NOMO-1 treated with dmso at 0.1 percent for 144 hours (cell line): ENCODE measurements around the gene SUOX.
"Not testable (repeated sequence)": the region's sequence is repeated elsewhere in the genome, so short reads cannot be mapped to it uniquely, and the experiment has no call there.

ENCODE experiments used
- DNase-seq: peaks from one replicate; lab custom pipeline; 2025; ENCODE audit not compliant: unreplicated experiment; lab: John Stamatoyannopoulos, UW

Gene SUOX

GRCh38 chr12:55982319-55982936, 14.6 kb upstream of the SUOX start:
- no peak for DNase-seq

DNA sequence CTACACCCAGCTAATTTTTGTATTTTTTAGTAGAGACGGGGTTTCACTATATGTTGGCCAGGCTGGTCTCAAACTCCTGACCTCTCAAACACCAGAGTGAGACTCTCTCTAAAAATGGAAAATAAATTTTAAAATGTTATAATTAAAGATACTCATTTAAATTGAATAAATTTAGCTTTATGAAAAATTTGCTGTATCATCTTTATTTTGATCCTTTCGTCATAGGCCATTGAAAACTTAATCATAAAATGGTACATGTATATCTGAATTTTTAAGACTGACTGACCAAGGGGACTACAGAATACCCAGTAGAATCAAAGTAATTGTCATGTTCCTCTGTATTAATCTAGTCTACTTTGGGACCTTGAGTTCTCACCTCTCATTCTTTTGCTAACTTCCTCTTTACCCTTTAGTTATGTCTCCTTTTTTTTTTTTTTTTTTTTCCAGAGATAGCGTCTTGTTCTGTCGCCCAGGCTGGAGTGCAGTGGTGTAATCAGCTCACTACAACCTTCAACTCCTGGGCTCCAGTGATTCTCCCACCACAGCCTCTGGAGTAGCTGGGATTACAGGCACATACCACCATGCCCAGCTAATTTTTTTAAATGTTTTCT, 13.7 kb upstream of the SUOX start:
- no peak for DNase-seq

DNA sequence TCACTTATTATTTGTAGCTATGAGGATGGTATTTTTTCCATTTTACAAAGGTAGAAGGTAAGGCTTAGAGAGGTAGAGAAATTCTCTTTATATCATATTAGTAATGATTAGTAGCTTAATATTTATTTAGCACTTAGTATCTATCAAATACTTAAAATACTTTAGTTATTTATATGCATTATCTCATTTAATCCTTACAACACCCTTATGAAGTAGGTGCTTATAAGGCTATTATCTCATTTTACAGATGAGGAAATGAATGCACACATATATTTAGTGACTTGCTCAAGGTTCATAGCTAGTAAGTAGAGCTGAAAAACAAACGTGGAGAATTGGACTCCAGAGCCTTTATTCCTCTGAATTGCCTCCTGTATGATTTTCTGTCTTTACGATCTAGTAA, 12.2 kb upstream of the SUOX start:
- DNase-seq, result no peak

DNA sequence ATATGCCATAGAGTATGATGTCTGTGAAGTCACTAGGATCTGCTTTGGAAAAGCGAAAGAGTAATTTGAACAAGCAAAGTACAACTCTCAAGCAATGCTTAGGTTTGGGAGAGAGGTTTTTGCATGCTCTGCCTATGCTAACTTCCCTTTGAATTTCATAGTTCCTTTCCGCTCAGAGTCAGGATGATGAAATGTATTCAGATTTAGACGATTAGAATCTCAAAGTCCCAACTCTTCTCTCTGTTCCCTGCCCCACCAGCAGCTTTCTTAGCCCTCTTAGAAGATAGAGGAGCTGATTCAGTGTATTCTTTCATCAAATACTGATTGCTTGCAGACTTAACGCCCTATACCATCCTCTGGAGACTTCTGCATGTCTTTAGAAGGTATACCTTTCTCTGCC, 11.7 kb upstream of the SUOX start:
- no peak for DNase-seq

- not testable (repeated sequence) for DNase-seq
Measured at GRCh38 chr12:55985976-55986375, 11.1 kb upstream of the SUOX start.

DNA sequence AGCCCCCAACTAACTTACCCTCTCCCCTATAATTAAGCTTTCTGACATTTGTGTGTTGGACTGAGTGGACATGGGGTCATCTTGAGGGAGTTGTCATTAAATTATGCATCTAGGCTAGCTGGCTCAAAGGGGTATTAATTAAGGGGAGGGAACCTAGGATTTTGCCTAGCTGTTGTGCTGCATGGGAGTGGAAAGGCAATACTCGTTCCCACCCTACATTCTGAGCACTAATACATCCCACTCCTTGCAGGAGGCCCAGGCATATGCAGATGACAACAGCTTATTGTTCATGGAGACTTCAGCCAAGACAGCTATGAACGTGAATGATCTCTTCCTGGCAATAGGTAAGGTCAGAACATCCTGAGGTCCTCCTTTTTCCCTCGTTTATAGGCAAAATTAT, 6.0 kb upstream of the SUOX start:
- no peak for DNase-seq

- no peak for DNase-seq
Measured at GRCh38 chr12:55993230-55993853, 3.7 kb upstream of the SUOX start.

GRCh38 chr12:55995366-55995765, 1.7 kb upstream of the SUOX start:
- no peak for DNase-seq

DNA sequence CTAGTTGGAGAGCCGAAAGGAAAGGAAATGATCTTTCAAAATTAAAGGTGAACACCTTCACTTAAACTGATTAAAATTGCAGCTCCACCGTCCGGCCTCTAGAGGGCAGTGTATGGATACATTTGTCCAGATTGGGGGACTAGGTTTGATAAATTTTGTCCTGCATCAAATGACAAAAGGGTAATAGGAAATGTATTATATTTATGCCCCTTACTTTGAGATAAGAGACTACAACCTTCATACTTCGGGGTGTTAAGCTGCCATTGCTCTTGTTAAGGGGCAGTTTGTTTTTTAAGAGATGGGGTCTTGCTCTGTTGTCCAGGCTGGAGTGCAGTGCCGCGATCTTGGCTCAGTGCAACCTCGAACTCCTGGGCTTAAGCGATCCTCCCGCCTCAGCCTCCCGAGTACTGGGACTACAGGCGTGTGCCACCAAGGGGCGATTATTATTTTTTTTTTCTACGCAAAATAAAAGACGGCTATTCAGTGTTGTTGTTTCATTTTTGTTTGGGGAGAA, 818 bp upstream of the SUOX start:
- DNase-seq, result peak; percentile 21

DNA sequence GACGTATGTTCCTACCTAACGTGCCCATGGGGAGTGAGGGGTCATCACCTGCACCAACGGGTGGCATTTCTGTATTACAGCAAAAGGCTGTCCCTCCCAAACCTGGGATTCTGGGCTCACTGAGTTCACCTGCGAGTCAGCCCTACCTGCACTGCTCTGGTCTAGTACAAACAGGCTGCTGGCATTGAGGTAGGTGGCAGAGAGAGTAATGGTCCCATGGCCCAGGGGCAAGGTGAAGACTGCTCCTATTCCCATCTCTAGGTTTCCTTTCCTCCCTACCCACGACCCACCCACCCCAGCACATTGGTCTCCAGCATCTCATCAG, 421 bp downstream of the SUOX start:
- no peak for DNase-seq

- DNase-seq, result not testable (repeated sequence)
Measured at GRCh38 chr12:55999522-55999921, 2.4 kb downstream of the SUOX start.

DNA sequence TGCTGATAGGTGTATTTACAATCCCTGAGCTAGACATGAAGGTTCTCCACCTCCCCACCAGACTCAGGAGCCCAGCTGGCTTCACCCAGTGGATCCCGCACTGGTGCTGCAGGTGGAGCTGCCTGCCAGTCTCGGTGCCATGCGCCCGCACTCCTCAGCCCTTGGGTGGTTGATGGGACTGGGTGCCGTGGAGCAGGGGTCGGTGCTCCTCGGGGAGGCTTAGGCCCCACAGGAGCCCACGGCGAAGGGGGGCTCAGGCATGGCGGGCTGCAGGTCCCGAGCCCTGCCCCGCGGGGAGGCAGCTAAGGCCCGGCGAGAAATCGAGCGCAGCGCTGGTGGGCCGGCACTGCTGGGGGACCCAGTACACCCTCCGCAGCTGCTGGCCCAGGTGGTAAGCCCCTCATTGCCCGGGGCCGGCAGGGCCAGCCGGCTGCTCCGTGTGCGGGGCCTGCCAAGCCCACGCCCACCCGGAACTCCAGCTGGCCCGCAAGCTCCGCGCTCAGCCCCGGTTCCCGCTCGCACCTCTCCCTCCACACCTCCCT, 3.0 kb downstream of the SUOX start:
- DNase-seq, result not testable (repeated sequence)

GRCh38 chr12:56001487-56002100, 4.5 kb downstream of the SUOX start:
- DNase-seq, result no peak

- not testable (repeated sequence) for DNase-seq
Measured at GRCh38 chr12:56003376-56003775, 6.3 kb downstream of the SUOX start.

GRCh38 chr12:56004211-56004610, 7.1 kb downstream of the SUOX start:
- no peak for DNase-seq

- no peak for DNase-seq
Measured at GRCh38 chr12:56007564-56008559, 10.8 kb downstream of the SUOX start.

DNA sequence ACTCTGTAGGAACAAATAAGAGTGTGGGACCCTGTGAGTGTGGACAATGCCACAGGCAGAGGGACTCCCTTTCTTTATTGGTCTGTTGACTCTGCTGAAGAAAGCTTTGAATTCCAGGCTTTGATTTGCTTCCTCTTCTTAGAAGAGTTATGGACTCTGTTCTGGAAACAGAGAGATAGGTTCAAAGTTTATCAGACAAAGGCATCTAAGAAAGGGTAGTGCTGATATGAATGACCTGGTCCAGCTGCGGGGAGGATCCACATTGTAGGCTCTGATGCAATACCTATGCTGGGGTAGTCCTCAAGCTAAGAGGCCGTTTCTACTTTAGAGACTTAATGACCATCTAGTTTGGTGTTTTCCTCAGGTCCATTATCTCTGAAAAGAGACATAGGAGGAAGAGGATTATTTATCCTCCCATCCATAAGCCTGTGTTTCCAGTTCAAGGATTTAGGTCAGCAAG, 13.1 kb downstream of the SUOX start:
- DNase-seq, result no peak

DNA sequence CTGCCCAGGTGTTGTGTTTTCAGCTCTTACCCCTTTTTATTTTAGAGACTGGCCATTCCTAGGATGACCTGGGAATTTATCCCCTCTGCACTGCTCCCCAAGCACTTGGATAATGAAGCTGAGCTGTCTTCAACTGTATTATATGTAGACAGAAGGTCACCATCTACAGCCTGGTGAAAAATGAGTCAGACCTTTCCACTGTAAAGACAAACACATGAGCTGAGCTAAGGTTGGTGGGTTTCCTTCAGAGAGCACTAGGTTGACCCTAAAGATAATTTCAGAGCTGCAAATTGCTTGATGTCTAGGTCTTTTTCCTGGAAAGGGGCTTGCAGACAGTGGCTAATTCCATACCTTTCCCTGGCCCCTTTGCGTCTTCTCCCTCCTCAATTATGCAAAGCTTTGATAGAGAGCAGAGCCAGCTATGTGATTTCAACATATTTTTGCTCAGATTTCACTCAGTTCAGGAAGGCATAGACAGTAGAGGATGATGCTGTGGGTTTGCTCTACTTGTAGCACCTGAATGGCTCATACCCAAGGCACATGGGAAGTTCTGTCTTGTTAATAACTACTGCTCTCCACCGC, 14.5 kb downstream of the SUOX start:
- no peak for DNase-seq

- DNase-seq, result no peak
Measured at GRCh38 chr12:56013482-56013881, 16.4 kb downstream of the SUOX start.

DNA sequence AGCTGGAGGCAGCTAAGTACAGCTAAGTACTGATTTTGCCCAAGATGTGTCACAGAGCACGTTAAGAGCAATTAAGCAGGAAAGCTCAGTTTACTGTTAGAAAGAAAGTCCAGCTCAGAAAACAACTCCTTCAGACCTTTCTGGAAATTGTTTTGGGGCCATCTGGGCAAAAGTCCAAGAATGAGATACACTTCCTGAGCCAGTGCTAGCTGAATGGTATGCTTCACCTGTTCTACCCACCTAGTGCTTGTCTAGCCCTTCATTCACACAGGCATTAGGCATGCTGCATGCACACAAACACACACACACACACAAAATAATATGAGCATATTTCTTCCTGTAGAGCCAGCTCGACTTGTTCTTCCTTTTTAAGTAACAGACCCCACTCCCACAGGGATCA, 17.1 kb downstream of the SUOX start:
- DNase-seq, result no peak
